NCI-H69 (cell line): Measurements from ENCODE around the gene BRCA1.

Experiments used
- DNase-seq: peaks from one replicate; lab custom pipeline; 2025; lab: John Stamatoyannopoulos, UW

BRCA1 gene

DNA sequence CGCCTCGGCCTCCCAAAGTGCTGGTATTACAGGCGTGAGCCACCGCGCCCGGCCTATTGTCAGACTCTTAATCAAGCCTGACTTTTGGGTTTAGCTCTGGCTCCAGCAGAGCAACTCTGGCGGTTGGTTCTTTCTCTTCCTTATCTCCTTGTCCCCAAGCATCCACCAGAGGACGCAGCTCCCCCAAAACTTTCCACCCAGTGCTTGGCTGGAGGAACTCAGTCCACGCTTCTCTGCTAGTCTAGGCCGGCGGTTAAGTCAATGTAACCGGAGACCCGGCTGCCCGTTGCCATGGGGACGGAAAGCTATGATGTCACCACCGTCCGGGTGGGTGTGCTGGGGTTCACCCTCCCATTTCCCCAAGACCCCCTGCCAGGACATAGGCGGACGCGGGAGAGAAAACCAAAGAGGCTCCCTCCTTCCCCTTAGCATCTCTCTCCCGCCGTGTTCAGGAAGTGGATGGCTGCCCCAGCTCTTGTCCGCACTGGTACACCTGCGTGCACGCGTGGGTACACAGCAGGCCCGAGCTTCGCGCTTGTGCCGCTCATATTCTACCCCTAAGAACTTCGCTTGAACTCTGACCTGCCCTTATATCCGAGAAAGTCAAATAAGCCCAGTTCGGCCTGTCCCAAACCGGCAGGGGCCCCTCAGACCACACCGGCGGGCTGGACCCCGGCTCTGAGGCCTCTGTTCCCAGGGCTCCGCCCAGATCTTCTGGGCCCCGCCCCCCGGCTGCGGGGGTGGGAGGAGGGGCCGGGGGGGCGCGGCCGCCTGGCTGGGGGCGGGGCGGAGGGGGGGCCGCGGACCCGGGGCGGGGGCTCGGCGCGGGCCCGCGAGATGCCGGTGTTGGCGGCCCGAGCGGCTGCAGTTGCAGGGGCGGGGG is 100.5 kb downstream of the BRCA1 start, which contains the start of gene RND2:
Gene RND2 (plus strand): TSS at position 825 of the 883 bp plus-strand sequence. CDS start 117 bp downstream, outside the sequence.
- DNase-seq = peak; percentile 99

DNA sequence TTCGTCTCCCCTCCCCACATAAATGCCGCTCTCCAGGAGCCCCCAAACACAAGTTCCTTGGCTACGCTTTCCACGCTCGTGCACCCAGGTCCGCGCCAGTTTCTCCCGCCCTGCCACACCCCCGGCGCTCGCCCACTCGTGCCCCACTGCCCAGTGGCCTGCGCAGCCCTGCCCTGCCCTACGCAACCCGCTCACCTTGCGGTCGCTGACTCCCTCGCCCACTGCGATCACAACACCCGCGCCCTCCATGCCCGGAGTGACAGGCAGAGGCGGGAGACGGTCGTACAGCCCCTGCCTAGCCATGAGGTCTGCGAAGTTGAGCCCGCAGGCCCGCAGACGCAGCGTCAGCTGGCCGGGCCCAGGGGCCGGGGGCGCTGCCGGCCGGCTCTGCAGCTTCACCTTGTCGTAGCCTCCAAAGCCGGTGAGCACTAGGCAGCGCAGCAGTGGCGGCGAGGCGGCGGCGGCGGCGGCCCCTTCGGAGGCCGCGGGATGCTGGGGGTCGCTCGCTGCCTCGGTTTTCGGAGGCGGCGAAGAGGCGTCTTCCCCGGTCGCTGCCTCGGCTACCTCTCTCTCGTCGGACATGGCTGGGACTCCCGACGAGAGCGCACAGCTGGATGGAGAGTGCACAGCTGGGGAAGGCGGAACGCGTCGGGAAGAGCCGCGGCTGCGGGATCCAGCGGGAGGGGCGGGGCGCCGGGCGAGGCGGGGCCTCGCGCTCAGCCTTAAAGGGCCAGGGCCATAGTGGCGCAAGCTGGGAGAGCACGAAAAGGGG is 103.2 kb downstream of the BRCA1 start, which contains the start of gene VAT1:
Gene VAT1 (minus strand): TSS at position 645 of the 772 bp plus-strand sequence. CDS start 63 bp downstream, at position 582.
- DNase-seq = peak; percentile 91

DNA sequence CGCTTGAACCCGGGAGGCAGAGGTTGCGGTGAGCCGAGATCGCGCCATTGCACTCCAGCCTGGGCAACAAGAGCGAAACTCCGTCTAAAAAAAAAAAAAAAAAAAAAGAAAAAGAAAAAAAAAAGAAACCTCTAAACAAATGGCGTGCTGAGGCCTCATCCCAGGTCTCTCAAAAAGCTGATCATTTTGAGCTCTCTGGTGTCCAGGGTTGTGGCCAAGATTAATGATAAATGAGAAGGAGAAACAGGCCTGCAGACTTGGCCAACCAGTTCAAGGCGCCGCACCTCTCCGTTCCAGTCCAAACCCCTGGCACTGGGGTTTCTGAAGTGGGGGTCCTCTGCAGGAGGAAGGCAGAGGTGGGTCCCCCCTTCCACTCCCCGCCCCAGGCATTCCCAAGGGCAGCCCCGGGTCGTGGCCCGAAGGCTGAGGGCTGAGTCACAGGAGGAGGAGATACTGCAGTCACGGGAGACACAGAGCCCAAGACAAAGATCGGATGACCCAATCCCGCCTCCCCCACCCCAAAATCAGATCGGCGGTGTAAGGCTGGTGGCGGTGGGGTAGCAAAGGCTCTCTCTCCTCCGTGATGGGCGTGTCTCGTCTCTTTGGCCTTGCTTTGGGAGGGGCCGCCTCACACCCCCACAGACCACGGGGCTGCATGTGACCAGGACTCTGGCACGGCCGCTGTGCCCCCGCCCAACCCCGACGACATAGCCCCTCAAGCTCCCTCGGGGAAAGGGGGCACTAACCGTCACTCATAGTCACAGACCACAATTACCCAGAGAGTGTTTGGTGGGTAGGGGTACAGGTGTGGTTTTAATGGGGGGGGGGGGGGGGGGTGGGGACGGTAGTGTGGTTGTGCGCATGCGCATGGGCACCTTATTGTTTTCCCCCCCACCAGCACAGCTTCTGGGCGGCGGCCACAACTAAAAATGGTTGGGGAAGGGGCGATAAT is 104.1 kb downstream of the BRCA1 start:
- DNase-seq = peak; percentile 71

DNA sequence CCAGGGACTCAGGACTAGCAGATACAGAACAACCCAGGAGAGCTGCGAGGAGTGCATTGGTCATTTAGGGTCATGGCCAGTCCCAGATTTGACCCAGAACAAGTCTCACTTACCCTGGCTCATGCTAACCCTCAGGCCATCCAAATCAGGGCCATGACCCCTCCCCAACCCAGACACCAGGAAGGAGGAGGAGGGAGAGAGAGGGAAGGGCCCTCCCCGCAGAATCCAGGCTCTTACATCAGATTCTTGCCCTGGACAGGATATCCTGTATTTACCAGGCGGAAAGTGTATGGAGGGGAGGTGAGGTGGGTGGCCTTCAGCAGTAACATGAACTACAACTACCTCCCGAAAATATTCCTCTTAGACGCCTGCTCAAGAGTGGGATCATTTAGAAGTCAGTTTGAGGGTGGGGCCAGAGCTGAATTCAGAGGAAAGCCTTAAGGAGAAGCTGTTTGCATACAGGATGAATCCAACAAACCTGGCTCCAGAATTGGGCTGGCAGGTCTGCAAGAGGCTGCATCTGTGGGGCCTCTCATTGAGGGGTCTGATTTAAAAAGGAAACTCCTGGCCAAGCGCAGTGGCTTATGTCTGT is 105.0 kb downstream of the BRCA1 start:
- DNase-seq = no peak

DNA sequence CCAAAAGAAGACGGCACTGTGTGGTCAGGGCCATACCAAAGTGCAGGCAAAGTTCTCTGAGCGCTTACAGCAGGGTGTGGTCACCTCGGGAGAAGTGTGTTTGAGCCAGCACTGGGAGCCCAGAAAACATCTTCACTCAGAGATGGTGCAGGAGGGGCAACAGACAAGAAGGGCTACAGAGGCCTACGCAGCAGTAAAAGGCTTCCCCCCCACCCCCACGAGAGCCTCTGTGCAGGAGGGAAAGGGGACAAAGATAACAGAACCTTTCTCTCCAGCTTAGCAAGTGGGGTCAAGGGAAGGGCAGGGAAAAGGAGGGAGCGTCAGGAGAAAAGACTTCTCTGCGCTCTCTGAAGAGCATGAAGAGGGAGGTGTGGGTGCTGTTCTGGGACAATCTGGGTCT is 105.7 kb downstream of the BRCA1 start:
- DNase-seq = no peak

DNA sequence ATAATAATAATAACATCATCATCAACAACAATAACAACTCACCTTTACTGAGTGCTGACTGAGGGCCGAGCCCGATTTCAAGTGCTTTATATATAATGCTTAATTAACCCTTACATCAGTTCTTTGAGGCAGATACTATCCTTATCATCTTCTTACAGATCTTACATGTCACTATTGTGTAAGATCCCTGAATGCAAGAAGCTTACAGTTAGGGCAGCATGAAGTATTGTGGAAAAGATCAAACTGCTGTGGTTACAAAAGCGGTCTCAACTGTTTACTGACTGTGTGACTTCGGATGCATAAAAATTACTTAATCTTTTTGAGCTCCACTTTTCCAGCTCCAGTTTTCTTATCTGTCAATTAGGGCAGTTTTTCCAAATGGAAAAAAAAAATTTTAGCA is 106.2 kb downstream of the BRCA1 start:
- DNase-seq = no peak

DNA sequence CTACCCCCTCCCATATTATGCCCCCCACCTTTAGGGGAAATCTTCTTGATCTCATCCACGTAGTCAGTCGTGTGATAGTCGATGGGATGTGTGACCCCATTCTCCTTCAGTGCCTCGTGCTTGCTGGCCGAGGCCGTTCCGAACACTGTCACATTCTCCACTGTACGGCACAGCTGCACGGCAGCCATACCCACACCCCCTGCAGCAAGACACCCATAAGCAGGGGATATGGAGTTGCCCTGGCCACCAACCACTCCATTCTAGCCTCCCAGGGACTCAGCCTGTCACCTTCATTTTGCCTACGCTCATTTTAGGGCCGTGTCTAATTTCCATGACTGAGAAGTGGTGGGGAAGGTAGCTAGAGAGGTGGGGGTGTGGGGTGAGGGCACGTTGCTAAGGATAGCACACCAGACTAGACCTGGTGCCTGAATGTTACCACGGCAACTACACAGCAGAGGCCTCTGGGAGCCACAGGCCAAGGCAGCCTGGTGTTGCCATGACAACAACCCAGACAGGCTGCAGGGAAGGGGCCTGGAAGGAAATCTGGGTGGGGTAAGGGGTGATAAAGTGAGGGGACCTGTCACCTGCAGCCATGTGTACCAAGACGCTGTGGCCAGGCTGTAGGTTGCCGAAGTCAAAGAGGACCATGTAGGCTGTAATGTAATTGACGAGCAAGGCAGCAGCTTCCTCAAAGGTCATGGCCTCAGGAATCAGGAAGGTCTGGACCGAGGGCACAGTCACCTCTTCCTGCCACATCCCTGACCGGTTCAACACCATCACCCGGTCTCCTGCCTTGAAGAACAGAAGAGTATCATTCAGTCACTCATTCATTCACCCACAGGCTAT is 106.9 kb downstream of the BRCA1 start:
- DNase-seq = peak; percentile 54

DNA sequence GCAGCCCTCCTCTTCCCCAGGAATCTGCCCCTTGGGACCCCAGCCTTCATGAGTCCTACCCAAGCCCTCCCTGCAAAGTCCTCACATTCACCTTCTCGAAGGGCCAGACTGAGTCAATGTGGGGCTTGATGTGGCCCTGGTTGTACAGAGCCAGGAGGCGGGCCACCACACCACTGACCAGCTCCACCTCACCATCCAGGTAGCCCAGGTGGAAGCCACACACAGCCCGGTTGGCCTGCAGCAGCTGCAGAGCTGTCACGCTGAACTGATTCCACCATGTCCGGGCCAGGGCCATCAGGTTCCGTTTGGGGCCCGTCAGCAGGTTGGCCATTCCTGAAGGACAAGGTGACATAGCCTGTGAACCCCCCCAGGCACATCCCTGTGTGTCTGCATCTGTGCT is 108.9 kb downstream of the BRCA1 start:
- DNase-seq = no peak

DNA sequence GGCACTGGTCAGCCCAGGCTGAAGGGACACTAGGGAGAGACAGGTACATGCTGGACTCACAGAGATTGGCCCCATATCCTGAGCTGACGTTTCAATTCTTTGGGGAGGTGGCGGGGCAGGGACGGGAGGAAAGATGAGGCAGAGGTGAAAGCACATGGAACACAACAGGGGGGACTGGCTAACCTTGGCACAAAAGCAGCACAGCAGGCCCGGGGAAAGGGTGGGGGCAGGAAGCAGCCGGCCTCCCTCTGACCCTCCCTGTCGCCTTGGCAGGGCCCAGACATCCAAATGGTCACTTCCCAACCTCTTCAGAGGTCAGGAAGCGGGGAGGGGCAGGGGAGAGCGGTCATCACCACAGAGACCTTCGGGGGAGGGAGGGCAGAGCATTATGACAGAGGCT is 109.6 kb downstream of the BRCA1 start:
- DNase-seq = no peak

DNA sequence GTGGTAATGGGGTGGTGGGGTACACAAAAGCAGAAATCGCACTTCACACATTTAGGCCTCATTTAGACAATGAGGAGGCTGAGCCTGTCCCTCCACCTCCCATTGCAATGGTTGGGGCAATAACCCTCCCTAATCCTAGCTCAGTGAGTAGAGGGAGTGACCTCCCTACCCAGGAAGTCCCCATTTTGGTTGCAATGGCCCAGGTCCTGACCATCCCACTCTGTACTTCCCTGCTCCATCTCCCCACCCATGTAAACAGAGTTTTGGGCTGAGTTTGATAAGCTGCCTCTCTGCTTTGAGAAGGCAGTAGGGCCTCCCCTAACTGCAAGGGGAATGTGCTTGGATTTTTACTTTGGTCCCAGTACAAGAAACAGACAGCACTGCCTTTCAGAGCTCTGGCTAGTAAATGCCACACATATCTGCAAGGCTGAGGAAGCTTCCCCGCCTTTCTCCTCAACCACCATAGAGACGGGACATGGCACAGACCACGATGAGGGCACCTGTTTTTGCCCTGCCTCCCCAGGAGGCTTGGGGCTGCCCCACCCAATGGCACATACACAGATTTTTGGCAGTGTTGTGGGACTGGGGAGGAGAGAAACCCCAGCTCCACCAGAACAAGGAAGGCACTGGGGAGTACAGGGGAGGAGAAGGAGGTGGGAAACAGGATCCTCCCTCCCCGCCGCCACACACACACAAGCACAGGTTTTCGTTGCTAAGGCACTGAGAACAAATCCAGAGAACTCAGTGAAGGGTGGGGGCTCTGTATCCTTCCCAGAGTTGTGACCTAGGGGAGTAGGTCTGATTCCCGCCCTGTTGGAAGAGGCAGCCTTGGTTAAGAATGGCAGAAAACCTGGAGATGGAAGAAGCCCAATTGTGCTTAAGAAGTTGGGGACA is 110.3 kb downstream of the BRCA1 start:
- DNase-seq = no peak

DNA sequence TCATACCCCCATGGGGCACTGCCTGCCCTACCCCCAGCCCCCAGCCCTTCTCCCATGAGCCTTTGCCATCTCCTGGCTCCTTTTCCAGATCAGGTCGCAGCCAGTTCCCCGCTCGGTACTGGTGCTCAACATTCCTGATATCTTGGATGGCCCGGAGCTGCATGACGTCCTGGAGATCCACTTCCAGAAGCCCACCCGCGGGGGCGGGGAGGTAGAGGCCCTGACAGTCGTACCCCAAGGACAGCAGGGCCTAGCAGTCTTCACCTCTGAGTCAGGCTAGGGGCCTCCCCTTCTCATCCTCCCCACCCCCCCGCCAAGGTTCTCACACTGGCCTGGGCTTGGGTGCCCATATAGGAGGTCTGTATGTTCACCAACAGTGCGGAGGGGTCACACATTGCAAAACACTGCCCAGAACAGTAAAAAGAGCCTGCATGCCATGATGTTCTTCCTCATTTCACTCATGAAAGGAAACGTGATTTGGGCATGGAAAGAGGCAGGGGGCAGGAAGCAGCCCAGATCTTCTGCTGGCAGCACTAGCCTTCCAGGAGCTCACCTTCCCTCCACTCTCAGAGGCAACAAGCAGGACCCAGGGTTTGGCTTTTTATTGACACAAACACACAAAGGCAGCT is 111.0 kb downstream of the BRCA1 start:
- no peak for DNase-seq

DNA sequence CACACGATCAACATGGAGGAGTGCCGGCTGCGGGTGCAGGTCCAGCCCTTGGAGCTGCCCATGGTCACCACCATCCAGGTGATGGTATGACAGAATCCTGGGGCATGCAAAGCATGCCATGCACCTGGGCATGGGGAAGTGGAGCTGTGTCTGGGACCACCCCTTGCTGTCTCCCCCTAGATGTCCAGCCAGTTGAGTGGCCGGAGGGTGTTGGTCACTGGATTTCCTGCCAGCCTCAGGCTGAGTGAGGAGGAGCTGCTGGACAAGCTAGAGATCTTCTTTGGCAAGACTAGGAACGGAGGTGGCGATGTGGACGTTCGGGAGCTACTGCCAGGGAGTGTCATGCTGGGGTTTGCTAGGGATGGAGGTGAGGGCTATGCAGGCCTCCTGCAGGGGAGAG is 111.9 kb downstream of the BRCA1 start:
- DNase-seq = no peak

DNA sequence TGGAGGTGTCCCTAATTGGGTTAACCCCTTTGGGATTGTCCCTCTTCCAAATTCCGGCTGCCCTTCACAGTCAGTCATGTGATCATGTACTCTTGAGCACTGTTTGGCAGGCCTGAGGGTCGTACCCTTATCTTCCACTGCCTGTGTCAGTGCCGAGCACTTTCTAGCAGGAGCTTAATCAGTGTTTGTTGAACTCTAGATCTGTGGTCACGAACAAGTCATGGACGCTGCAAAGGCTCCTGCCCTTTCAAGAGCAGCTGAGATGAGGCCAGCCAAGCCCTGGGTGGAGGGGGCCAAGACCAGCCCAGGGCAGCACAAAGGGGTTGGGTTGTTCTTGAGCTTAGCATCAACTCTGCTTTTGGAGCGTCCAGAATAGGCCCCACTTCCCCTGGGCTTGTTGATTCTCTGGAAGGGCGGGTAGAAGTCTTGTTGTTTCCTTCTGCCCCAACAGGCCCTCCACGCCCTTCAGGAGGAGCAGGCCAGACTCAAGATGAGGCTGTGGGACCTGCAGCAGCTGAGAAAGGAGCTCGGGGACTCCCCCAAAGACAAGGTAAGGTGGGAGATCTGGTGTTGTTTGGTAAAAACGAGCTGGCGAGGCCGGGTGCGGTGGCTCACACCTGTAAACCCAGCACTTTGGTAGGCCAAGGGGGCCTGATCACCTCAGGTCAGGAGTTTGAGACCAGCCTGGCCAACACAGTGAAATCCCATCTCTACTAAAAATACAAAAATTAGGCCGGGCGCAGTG is 113.3 kb downstream of the BRCA1 start:
- no peak for DNase-seq

DNA sequence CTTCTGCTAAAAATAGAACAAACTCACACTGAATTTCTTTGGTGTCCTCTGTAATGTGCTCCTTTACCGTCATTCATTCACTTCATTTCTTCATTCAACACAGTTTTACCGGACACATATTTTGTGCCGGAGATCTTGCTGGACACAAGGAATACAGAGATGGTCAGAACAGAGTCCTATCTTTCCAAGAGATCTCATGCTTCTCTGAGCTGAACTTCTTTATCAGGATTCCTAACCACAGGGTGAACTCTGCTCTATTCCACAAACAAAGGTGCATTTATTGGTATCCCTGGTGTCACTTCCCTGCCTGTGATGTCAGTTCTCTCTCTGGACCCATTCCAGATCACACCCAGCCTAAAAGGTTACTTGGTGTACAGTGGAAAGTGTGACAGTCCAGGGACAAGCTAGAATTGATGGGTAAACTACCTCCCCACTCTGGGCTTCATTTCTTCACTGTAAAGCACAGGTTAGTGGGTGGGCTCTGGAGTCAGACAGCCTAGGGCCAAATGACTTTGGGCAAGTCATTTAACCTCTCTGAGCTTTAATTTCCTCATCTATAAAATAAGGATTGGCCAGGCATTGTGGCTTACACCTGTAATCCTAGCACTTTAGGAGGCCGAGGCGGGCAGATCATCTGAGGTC is 114.4 kb downstream of the BRCA1 start:
- no peak for DNase-seq

DNA sequence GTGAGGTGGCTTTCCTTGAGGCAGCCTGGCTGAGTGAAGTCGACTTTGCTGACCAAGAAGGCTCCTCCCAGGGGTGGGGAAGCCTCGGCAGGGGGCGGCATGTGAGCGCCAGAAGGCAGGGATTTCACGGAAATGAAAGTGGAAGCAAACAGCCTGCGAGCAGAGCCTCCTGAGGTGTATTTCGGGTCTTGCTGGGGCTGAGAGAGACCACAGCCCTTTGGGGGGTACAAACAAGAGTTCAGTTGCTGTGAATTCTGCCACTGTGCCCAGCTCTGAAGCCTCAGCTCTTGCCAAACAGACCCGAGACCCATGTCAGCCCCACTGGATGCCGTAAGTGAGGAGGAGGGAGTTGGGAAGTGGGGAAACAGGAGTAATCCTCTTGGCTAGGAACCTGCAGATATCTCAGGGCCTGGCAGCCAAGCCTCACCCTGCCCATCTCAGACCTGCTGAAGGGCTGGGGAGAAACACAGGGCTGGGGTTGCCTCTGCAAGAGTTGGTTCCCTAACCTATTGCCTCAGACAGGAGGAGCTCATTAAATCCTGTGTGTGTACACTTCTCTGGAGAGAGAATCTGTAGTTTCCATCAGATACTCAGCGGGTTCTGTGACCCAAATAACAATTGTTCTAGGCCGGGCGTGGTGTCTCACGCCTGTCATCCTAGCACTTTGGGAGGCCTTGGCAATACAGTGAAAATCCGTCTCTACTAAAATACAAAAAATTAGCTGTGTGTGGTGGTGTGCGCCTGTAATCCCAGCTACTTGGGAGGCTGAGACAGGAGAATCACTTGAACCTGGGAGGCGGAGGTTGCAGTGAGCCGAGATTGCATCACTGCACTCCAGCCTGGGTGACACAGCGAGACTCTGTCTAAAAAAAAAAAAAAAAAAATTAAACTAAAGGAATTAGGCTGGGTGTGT is 118.3 kb downstream of the BRCA1 start, which contains the start of gene IFI35:
Gene IFI35 (plus strand): TSS at position 146 of the 913 bp plus-strand sequence. CDS start 164 bp downstream, at position 310.
- peak; percentile 79 for DNase-seq

DNA sequence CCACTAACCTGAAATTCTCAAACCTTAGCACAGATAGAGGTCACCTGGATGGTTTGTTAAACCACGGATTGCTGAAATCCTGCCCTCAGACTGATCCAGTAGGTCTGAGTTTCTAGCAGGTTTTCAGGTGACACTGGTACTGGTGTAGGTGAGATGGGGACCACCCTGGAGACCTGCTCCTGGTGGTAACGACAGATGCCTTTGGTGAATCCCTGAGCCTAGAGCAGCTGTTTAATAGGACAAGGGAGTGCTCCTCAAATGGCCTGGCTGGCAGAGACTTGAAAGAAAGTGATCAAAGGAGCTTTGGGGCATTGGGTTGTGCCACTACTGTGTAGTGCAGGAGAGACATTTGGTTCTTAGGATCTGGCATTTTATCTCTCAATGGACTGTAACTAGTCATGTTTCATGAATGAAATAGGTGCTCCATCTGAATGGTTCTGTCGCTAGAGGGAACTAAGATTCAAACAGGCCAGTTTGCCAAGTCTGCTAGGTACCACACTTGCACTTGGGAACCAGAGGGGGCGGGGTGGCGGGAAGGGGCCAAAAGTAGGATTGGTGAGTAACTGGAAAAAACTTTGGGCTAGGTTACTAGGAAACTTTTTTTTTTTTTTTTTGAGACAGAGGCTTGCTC is 121.5 kb downstream of the BRCA1 start:
- DNase-seq = no peak
